GM18505 (cell line): ENCODE data around the gene SPTBN1.
"Not testable (repeated sequence)": the region's sequence is repeated elsewhere in the genome, so short reads cannot be mapped to it uniquely, and the experiment has no call there.

Experiments
- ATAC-seq: cut with Tn5 transposase; IDR thresholded peaks from one replicate; pipeline ENCODE4 v1.9.1; 2021; ENCODE audit not compliant: unreplicated experiment
- POLR2A ChIP-seq: IDR thresholded peaks from 4 replicates; pipeline ENCODE4 v1.6.1; 2011; ENCODE audit warnings: borderline replicate concordance; ENCODE audit not compliant: insufficient read depth, insufficient read length; ENCODE audit errors: extremely low read depth

Gene SPTBN1

DNA sequence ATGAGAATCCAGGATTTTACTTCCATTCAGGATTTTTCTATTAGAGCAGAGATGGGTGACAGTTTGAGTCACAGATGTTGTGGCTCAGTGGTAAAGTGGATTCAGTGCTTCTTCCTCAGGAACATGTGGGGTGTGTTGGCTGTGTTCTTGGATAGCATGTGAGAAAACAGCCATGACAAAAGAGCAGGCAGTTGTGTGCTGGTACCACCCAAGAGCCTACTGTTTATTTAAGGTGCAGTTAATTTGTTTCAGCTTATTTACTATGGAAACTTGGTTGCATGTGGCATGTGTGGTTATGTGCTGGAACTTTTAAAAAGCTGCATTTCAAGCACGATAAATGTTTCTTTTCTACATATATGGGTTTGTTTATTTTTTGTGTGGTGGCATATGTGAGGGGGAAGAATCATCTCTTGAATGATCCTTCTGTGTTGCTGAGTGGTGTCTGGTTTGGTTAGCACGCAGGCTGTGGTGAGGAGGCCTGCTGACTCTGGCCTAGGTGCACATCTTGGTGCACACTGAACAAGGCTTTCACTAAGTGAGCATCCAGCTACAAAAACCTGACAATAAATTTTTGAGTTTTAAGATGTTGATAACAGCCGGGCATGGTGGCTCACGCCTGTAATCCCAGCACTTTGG, 67.3 kb downstream of the SPTBN1 start:
- no peak for TF ChIP-seq POLR2A
- ATAC-seq: no peak

DNA sequence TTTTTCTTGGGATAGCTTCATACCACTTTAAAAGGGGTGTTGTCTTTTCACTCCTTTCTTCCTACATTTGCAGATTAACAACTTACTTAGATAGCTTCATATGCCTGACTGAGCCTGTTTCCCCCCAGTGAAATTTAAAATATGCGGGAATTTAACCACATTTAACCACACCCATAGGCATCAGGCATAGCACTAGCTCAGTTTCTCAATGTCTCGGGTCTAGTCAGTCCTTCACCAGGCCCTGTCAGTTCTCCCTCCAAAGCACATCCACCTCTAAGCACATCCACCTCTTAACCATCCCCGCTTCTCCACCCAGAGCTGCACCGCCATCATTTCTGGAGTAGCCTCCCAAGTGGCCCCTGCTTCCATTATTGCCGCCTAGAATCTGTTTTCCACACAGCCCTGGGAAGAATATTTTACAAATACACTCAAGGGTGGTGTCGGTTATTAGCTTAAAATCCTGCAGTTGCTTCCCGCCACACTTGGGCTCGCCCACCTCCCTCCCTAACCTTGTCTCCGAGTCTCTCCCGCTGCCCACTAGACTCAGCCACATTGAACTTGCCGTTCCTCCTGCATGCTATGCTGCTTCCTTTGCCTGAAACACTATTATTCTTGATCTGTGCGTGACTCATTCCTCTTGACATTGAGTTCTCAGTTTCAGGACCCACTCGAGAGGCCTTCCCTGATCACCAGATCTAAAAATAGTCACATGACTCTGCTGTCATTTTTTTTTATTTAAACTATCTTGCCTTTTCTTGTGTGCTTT, 68.3 kb downstream of the SPTBN1 start:
- peak; percentile 60 for ATAC-seq
- no peak for TF ChIP-seq POLR2A

DNA sequence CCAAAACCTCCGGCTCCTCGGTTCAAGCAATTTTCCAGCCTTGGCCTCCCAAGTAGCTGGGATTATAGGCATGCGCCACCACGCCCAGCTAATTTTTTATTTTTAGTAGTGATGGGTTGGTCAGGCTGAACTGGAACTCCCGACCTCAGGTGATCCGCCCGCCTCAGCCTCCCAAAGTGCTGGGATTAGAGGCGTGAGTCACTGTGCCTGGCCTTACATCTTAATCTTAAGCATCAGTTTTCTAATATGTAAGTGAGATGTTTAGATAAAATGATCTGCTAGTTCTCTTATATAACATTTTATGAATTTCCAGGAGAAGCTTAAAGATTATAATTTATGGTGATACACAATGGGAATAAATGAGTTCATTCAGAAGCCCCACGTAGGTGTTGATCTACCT, 69.2 kb downstream of the SPTBN1 start:
- no peak for ATAC-seq
- TF ChIP-seq POLR2A: no peak

DNA sequence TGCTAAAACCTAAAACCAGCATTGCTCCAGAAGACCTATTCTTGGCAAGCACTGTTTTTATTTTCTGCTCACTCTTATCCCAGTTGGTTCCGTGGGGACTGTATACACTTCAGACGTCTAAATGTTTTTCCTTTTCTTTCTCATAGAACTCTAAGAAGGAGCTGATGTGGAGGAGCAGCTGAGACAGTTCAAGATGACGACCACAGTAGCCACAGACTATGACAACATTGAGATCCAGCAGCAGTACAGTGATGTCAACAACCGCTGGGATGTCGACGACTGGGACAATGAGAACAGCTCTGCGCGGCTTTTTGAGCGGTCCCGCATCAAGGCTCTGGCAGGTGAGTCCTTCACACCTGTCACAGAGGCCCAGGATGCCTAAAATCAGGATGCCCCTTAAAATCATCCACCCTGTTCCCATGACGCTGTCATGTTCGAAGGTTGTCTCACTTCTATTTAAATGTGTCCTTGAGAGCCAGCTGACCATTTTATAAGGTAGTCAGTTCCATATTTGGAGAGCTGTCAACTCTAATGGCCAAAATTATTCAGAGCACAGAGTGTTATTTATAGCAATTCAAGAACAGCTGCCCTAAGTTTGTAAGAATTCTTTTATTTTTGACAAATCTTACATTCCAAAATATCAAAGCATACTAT, 70.2 kb downstream of the SPTBN1 start:
- no peak for TF ChIP-seq POLR2A
- ATAC-seq: no peak

DNA sequence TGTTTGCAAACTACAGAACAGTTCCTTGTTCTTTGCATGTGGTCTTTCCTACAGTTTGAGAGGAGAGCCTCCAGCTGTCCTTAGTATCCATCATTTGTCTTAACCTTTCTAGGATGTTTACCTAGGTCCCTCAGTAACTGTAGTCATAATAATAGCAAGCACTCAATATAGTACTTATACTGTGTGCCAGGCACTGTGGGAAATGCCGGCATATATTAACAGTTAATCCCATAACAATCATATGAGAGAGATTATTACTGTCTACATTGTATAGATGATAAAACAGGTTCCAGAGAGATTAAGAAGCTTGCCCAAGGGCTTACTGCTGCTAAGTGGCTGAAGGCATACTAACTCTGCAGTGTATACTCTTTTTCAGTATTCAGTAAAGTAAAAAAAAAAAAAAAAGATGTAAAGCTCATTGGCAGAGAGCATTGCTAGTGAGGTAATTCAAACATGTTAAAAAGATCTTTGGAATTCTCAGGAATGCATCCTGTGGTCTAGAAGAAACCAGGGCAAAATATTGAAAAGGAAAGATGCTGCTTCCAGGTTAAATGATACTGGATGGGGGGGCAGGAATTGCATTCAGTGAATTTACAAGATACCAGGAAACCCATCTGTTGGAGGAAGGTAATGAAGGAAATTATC, 72.3 kb downstream of the SPTBN1 start:
- TF ChIP-seq POLR2A: no peak

DNA sequence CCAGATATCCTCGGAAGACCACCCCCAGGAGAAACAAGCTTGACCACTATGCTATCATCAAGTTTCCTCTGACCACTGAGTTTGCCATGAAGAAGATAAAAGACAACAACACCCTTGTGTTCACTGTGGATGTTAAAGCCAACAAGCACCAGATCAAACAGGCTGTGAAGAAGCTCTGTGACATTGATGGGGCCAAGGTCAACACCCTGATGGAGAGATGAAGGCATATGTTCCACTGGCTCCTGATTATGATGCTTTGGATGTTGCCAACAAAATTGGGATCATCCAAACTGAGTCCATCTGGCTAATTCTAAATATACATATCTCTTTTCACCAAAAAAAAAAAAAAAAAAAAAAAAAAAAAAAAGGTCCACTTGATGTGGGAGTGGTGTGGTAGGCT, 73.4 kb downstream of the SPTBN1 start:
- ATAC-seq: not testable (repeated sequence)

More for the DNA sequence above, 72.3 kb downstream of the SPTBN1 start:
- ATAC-seq: no peak

DNA sequence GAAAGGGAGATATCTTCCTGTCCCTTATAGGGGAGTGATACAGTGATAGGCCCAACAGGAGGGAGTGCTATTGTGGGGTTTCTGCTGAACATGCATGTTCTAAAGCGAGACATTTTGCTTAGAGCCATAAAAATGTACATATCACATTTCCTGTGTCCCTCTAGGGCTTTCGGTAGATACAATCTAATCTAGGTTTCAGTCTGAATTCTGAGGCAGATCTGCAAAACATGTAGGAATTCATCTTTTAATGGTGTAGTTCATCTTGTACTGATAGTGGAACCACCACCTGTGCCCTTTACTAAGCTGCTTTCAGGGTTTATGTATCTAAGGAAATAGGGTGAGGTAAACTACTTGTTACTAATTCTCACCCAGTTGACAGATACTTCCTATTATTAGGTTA, 73.8 kb downstream of the SPTBN1 start:
- no peak for TF ChIP-seq POLR2A
- ATAC-seq: no peak

DNA sequence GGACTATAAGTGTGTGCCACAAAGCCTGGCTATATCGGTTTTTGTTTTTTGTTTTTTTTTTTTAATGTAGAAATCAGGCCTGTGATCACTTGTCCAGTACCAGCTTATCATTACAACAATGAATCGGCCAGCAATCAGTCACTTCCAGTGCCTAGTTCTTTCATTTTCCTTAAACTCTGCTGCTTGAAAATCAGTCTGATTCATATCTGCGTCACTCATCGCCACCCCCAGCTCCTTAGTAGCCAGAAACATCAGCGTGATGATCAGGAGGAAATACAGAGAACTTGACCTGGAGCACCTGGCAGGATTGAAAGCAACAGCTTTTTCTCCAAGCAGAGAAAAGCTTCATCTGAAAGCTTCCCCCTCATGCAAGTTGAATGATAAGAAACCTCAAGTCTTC, 75.4 kb downstream of the SPTBN1 start:
- no peak for ATAC-seq
- TF ChIP-seq POLR2A: no peak

DNA sequence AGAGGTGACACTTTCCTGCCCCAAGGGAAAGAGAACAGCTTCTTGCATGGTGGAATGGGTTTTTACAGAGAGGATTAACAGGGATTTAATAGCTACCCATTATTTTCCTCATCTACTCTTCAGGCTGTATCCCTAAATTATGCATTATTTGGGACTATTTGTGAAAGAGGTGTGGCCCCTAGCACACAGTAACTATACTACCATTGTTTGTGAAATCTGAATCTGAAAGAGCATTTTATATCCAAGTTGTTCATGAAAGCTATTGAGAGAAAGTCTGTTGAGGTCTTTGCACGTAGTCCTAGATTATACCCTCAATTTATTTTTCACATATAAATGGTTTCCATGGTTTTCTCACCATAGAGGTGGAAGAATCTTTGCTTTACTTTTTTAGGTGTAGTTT, 78.1 kb downstream of the SPTBN1 start:
- no peak for ATAC-seq
- TF ChIP-seq POLR2A: no peak

DNA sequence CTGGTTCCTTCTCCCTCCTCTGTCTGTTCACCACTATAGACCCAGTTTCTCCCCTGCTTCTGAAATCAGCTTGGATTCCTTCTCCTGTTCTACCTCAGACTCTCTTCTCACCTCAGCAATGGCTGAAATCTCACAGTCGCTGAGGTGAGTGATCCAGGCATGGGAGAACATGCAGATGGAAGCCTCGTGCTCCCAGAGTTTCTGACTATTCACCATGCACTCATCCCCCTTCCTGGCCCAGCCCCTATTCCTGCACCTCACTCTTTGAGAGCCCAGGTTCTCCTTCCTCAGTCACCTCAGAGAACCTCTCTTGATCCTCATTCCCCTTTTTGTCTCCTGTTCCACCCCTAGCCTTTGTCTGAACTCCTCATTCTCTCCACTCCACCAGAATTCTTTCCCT, 78.5 kb downstream of the SPTBN1 start:
- no peak for TF ChIP-seq POLR2A
- ATAC-seq: no peak

DNA sequence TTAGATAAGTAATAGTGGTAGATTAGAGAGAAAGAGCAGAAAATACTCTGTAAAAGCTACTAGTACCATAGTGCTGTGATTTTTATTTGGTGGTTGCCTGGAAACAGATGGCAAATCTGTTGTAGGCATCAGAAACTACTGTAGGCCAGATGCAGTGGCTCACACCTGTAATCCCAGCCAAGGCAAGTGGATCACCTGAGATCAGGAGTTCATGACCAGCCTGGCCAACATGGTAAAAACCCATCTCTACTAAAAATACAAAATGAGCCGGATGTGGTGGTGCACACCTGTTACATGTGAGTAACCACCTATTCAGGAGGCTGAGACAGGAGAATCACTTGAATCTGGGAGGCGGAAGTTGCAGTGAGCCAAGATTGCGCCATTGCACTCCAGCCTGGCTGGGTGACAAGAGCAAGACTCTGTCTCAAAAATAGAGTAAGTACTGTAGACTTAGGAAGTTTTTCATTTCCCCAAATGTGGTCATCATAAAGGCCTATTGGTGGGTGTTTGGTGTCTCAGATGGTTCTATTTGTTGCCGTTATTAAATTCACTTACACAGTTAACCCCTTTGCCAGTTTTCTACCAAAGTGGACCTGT, 79.6 kb downstream of the SPTBN1 start:
- ATAC-seq: no peak
- no peak for TF ChIP-seq POLR2A

DNA sequence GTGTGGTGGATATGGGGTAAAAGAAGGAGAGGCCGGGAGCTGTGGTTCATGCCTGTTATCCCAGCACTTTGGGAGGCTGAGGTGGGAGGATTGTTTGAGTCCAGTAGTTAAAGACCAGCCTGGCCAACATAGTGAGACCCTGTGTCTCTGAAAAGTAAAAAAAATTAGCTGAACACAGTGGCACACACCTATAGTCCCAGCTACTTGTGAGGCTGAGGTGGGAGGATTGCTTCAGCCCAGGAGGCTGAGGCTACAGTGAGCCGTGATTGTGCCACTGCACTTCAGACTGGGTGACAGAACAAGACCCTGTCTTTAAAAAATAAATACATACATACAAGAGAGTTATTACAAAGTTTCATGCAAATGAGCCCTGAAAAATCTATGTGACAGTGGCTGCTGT, 80.6 kb downstream of the SPTBN1 start:
- TF ChIP-seq POLR2A: no peak
- no peak for ATAC-seq

DNA sequence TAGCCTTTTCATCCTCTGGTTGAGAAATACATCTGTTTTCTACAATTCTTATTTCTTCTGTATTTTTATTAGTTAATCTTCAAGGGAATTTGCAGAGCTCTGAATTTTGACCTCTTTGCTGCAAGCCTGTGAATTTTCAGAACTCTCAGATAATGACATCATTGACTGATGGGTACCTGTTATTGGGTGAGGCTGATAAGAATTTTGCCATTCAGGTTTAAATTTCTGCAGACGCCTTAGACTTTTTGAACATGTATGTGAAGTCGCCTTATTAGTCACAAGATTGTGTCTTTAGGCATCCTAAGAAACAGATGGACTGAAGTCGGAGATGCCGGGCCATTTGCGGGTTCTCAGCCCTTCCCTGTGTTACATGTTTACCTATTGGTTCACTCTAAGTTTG, 82.4 kb downstream of the SPTBN1 start:
- TF ChIP-seq POLR2A: no peak
- no peak for ATAC-seq
